GM12873 (cell line): Measurements from ENCODE around the gene EPG5.

ENCODE experiments used
- CTCF ChIP-seq: IDR thresholded peaks from 2 replicates; pipeline ENCODE4 v1.5.1; 2012; ENCODE audit warnings: low read depth, mild to moderate bottlenecking, moderate library complexity, low read length, control low read depth; ENCODE audit not compliant: insufficient read depth; ENCODE audit errors: missing control alignments

Gene EPG5

GRCh38 chr18:46002934-46003333 is 35.8 kb upstream of the EPG5 start:
- no peak for TF ChIP-seq CTCF

DNA sequence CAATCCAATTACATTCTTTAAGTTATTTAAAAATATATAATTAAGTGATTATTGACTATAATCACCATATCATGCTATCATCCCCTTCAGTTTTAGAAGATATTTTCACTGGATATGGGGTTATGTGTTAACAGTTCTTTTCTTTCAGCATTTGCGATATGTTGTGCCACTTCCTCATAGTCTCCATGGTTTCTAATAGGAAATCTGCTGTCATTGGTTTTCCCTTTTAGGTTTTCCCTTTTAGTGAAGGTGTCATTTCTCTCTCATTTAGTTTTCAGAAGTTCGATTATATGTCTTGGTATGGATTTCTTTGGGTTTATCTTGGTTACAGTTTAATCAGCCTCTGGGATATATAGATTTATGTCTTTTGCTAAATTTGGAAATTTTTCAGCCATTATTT is 34.8 kb upstream of the EPG5 start:
- no peak for TF ChIP-seq CTCF

DNA sequence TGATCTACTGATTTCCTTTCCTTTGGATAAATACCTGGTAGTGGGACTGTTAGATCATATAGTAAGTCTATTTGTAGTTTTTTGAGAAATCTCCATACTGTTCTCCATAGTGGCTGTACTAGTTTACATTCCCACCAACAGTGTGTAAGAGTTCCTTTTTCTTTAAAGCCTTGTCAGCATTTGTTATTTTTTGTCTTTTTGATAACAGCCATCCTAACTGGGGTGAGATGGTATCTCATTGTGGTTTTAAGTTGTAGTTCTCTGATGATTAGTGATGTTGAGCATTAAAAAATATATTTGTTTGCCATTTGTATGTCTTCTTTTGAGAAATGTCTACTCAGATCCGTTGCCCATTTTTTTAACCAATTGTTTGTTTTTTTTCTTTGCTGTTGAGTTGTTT is 33.9 kb upstream of the EPG5 start:
- TF ChIP-seq CTCF = no peak

DNA sequence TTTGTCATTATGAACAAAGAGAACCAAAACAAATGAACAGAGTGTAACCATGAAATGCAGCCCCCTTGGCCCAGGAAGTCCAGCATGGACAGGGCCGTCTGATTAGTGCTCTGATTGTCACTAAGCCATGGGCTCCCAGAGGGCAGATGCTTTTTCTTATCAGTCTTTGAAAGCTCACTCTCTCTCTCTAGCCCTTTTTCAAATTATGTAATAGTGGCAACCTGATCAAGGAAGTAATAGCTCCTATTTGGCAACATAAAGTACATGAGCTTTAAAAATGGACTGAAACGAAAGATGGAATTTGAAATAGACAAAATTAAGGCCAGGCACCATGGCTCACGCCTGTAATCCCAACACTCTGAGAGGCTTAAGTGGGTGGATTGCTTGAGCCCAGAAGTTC is 32.4 kb upstream of the EPG5 start:
- TF ChIP-seq CTCF = no peak

DNA sequence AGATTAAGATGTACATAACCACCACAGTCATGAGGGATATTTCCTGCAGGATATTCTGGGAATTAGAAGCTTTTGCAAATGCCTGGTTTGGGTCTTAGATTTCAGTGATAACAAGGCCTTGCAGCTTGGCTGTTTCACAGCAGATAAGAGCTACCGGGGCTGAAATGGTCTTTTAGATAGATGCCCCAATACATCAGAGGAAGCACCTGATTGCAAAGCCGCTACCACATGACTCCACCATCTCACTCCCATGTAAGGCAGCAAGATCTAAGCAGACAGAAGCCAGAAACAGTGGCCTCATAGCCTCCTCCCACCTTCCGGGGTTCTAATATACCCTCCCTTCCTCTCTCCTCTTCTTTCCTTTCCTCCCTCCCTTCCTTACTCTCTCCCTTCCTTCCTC is 31.1 kb upstream of the EPG5 start:
- TF ChIP-seq CTCF = no peak

DNA sequence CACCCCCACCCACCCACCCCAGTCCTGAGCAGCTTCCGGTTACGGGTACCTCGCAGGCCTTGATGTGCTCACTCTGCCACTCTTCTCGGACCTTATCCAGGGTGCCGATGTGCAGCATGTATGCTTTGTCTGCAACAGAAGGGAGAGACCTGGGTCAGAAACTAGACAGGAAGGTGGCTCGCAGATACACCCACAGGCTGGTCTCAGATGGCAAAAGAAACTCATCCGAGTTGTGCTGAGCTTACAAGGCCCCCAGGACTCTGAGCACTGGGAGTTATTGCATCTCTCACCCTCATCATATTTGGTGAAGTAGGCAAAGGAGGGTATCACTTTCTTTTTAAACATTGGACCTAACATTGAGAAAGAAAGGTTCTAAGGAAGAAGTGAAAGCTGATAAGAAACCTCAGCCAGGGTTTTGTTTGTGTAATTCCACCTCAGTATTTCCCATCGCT is 30.6 kb upstream of the EPG5 start:
- TF ChIP-seq CTCF = no peak

DNA sequence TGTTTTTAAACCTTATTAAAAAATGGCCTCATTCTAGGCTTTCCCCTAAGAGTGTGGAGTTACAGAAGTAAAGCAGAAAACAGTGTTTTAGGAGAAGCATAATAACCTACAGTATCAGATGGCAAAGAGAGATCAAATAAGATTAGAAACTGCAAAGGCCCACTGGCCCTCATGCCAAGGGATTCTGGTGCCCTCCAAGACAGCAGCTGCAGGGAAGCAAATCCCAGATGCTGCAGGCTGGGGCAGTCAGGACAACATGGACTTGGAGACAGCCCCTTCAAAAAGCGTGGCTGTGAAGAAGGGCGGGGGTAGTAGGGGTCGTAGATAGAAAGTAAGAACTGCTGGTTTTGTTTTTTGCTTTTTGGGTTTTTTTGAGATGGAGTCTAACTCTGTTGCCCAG is 28.3 kb upstream of the EPG5 start:
- TF ChIP-seq CTCF = no peak
